HG02840 (cell line): Measurements from ENCODE around the gene ACIN1.
"Not testable (repeated sequence)": the region's sequence is repeated elsewhere in the genome, so short reads cannot be mapped to it uniquely, and the experiment has no call there.

Source experiments
- ATAC-seq: cut with Tn5 transposase; IDR thresholded peaks from one replicate; pipeline ENCODE4 v1.9.1; 2021; ENCODE audit warnings: mild to moderate bottlenecking, moderate library complexity, moderate number of reproducible peaks; ENCODE audit not compliant: unreplicated experiment, low FRiP score

ACIN1 gene

DNA sequence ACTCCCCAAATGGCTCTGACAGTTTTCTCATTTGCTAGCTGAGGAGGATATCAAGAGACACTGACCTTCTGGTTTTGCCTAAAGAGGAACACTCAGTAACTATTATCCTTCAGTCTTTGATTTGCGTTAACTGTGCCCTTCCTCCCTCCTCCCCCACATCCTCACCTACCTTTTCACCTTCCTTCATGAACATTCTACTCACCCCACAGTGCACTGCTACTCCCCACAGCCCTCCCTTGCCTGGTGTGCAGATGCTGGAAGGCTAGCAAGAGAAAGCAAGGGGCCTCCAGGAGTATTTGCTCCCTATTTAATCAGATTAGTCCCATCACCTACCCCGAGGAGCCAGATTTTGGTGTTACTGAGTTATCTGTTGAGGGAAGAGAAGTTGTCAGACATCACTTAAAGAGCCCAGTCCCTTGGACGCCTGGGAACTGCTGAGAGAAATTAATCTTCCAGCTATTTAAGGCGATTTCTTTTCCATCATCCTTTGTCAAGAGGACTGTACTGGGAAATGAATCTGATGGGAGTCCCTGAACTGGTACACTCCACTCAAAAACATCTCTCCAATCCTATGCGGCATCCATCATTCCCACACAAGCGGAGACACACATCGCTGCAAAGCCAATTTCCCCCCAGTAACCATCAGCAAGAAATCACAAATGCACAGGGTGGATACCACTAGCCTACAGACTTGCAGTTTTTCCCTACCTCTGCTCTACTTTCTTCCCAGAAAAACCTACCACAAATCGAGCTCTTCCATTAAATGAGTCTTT, 71.7 kb downstream of the ACIN1 start:
- no peak for ATAC-seq

DNA sequence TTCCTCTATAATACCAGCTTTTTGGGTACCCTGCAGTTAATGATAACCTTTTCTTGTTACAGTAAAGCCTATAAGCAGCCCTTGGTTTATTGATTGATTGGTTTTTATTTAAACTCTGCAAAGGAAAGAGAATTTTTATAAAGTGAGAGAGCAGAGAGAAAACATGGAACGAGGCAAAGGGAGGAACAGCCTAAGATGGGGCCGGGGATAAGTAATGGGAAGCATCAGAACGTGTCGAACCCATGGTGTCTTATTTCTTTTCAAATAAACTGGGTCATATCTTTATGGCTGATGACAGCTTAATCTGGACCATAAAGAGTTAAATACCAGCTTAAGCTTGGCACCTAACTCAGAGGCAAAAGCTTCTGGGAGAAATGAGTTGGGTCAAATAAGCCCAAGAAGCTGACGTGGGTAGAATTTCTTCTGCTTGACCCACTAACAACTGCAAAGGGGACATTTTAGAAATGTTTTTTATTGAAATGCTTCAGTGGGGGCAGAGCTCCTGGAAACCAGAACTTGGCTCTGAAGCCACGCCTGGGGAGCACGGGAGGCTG, 73.0 kb downstream of the ACIN1 start:
- ATAC-seq: no peak

DNA sequence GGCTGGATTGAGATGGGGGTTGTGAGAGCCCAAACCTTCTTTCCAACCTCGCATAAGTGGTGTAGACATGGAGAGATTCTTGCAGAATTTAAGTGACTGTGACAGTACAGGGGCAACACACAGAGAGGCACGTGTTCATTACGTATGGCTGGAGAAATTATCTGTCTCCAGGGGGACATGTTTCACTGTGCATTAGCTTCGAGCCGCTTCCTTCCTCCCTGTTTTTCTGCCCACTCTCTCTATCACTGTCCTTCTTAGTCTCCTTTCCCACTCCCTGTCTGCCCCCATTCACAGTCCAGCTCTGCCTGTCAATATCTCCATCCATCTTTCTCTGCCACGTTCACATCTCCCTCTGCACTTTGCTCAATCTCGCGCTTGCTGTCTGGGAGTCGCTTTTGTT, 73.5 kb downstream of the ACIN1 start:
- no peak for ATAC-seq

DNA sequence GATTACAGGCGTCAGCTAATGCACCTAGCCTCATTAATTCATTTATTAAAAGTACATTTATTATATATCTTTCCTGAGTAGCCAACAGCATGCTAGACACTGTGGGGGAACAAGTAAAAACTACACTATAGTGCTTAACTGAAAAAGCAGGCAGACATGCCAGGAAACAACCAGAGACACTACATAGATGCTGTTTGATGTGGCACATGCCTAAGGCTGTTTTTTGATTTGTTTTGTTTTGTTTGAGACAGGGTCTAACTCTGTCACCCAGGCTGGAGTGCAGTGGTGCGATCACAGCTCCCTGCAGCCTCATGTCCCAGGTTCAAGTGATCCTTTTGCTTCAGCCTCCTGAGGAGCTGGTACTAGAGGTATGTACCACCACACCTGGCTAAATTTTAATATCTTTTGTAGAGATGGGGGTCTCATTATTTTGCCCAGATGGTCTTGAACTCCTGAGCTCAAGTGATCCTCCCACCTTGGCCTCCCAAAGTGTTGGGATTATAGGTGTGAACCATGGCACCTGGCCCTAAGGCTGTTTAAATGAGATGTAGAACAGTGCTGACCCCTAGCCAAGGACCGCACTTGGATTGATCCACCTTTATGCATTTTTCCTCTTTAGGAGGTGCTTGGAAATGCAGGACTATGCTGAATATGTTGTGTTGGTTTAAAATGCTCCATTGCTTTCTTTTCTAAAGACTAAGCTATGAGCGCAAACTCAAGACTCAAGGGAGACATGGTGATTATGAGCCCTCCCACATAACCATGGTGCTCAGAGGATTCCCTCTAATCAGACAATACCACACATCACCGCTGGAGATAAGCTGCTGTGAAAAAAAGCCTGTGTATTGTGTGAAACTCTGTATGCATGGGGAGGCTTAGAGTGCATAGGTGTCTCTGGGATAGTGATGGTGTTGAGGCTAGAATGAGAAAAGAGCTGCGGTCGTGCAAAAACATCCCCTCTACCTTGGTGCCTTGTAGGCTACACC, 74.5 kb downstream of the ACIN1 start:
- no peak for ATAC-seq

DNA sequence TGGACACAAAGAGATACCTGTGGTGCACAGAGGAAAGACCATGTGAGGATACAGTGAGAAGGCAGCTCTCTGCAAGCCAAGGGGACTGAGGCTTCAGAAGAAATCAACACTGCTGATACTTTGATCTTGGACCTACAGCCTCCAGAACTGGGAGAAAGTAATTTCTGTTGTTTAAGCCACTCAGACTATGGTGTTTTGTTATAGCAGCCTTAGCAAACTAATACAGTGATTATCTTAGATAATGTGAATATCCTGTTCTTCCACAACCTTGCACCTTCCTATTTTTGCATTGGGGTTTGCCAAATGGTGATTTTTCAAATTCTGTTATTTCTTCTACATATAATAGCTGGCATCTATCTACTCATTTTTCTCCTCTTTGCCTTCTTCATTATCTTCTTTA, 76.8 kb downstream of the ACIN1 start:
- ATAC-seq: no peak

DNA sequence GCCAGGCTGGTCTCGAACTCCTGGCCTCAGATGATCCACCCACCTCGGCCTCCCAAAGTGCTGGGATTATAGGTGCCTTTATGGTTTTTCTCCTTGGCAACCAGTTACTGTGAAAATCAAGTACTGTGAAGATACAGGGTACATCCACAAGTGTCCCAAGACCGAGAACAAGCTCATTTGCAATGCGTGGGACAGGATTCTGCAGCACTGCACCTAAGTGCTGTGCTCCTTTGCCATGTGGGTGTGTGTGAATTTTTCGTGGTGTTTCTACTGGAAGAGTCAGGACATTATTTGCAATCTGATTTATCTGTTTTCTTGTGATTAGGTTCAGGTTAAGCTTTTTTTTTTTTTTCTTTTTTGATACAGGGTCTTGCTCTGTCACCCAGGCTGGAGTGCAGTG, 77.8 kb downstream of the ACIN1 start:
- ATAC-seq: no peak

DNA sequence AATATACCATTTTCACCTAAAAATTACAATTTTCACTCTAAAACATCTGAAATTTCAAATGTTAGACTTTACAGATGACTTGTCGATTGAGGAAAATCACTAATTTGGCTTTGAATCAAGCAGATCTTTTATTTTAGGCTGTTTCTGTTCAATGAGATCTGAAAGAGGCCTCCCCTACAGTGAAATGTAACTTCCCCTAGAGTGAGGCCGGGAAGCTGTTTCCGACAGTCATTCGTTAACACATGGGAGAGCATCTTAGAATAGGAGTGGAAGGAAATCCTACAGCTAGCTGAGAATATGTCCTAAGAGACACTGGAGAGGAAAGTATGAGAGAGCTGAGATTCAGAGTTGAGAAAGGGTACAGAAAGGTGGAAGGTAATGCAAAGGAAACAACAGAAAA, 79.3 kb downstream of the ACIN1 start:
- ATAC-seq: no peak

DNA sequence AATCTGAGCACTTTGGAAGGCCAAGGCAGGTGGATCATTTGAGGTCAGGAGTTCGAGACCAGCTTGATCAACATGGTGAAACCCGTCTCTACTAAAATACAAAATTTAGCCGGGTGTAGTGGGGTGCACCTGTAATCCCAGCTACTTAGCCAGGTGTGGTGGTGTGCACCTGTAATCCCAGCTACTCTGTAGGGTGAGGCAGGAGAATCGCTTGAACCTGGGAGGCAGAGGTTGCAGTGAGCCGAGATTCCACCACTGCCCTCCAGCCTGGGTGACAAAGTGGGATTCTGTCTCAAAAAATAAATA, 81.2 kb downstream of the ACIN1 start:
- ATAC-seq: not testable (repeated sequence)

DNA sequence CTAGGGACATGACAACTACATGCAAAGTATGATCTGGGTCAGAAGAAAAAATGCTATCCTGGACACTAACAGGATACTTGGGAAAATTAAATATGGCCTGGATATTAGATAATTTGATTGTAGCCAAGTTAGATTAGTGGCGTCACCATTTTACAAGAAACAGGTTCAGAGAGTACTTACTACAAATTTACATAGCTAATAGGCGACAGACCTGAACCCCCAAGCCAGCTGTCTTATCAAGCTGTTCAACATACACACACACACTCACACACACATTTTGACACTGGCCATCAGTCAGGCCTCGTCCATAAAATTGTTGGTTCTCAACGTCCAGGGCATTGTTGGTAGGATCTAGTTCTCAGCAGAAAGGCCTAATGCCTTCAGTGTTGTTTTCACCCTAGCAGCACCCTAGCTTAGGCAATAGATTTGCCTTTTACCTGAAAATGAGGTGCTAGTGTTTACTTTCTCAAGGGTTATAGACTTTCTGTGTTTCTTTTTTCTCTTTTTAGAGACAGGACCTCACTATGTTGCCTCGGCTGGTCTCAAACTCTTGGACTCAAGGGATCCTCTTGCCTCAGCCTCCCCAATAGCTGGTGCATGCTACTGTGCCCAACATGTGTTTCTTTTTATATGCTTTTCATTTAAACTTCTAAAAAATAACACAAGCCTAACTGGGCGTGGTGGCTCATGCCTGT, 81.7 kb downstream of the ACIN1 start:
- no peak for ATAC-seq

DNA sequence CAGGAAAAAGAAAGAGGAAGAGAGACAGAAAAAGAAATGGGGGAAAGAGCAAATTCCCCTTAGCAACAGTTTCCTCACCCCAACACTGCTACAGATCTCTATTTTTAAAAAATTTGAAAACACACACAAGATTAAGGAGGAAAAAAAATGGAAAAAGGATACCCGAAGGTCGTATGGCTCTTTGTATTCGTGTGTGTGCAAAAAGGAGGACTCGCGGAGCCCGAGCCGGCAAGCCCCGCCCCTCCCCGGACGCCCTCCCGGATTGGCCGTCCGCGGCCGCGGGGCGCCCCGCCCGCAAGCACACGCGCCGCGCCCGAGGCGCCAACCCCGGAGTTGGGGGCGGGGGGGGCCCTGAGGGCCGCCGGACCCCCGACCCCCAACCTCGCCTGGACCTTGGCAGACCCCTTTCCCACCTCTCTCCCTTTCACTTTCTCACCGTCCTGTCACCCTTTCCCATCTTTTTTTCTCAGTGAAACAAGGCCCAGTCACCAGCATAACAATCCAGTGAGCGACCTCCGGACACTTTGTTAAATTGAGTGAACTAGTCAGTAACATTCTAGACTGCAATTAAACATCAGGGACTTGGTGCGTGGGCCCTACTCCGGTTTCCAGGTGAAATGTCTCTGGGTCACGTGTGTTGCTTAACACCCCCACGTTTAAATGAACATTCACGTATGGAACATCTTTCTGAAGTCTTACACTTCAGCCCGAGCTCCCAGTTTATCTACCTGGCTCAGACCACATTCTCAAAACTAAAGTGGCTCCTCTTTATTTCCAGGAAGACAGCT, 84.8 kb downstream of the ACIN1 start, which contains the start of gene C14orf93:
Gene C14orf93, minus strand, starts transcription at position 205 of the 788 bp plus-strand sequence. CDS start 11,120 bp downstream, outside the sequence.
- no peak for ATAC-seq

DNA sequence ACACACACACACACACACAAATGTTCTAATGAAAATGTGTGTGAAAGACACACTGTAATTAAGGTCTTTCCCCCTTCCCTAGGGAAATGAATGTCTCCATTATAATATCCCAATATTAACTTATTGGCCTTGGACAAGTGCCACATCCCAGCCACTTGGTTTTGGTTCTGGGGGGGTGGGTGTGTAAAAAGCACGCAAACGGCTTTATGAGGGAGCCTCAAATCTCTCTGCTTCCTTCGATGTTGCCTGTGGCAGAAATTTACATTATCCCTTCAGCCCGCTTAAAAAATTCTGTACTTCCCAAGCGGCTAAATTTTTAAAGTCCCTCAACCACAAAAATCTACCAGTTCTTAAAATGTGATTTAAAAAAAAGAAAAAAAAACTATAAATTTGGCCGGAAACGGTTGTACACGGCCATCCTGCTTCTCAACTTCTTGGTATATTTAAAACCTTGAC, 85.4 kb downstream of the ACIN1 start:
- no peak for ATAC-seq

DNA sequence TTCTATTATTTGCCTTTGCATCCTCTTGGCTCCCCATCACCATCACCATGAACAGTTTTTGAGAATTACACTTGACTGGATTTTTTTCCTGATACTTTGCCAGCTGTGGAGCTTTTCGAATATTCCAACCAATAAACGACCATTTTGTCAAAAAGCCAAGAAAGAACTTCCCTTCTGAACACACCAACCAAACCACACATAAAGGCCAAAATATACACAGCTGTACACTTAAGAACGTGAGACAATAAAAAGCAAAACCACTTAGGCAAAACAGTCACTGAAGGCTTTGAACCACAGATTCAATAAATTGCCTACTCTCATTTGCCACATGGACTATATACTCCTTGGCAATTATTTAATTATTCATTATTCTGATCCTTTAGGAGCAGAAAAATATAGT, 86.1 kb downstream of the ACIN1 start:
- no peak for ATAC-seq
